WI38 (cell line): Measurements from ENCODE around the gene ULK4.
"Not testable (repeated sequence)": the region's sequence is repeated elsewhere in the genome, so short reads cannot be mapped to it uniquely, and the experiment has no call there.

Experiments used
- H3K4me3 ChIP-seq: 2 replicates; pipeline ENCODE4 v1.5.1; 2011; ENCODE audit warnings: low read depth, mild to moderate bottlenecking, control low read depth, low read length
- TF ChIP-seq, protein P1 (sequence below): IDR thresholded peaks from 2 replicates; pipeline ENCODE4 v1.5.1; 2012; ENCODE audit warnings: low read depth, mild to moderate bottlenecking, control low read depth, low read length

The ULK4 gene

DNA sequence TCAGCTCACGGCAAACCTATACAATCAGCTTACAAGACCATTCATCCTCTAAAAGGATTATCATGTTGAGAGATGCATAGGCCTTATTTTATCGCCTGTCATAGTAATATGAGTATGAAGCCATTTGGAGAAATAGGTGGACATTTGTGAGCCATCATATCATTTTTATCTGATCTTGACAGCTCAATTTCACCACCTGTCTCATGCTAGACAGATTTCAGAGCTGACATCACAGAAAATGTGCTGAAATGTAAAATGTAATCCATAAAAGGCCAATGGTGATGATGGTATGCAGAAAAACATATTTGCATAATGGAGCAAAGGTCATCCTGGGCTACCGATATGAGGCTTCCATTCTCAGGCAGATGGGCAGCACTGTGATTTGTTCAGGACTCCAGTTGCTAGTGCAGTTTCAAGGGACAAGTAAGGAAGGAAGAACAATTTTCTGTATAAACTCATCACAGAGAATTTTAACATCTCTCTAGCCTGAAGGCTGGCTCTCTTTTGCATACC, 221.5 kb downstream of the ULK4 start:
- no peak overlapping the region for H3K4me3 ChIP-seq
- TF ChIP-seq, protein P1, sequence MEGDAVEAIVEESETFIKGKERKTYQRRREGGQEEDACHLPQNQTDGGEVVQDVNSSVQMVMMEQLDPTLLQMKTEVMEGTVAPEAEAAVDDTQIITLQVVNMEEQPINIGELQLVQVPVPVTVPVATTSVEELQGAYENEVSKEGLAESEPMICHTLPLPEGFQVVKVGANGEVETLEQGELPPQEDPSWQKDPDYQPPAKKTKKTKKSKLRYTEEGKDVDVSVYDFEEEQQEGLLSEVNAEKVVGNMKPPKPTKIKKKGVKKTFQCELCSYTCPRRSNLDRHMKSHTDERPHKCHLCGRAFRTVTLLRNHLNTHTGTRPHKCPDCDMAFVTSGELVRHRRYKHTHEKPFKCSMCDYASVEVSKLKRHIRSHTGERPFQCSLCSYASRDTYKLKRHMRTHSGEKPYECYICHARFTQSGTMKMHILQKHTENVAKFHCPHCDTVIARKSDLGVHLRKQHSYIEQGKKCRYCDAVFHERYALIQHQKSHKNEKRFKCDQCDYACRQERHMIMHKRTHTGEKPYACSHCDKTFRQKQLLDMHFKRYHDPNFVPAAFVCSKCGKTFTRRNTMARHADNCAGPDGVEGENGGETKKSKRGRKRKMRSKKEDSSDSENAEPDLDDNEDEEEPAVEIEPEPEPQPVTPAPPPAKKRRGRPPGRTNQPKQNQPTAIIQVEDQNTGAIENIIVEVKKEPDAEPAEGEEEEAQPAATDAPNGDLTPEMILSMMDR: no peak

GRCh38 chr3:41726891-41727290, 235.0 kb downstream of the ULK4 start:
- TF ChIP-seq, protein P1: no peak
- H3K4me3 ChIP-seq: no peak overlapping the region

DNA sequence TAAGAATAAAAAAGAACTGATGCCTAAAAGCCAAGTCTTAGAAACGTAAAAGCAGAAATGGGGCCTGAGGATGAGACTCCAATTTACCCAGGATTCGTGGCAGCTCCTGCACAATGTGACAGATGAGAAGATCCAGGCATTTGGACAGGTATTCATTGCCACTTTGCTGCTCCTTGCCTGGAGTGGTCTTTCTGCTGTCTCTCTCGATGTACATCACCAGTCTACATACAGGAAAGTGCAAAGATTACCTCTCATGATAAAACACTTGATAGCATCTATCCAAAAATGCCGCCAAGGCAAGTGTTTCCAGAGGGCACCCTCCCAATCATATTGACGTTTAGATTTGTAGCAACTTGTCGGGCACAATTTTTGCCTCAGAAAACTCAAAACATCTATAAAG, 244.3 kb downstream of the ULK4 start:
- H3K4me3 ChIP-seq: no peak overlapping the region
- TF ChIP-seq, protein P1: no peak

DNA sequence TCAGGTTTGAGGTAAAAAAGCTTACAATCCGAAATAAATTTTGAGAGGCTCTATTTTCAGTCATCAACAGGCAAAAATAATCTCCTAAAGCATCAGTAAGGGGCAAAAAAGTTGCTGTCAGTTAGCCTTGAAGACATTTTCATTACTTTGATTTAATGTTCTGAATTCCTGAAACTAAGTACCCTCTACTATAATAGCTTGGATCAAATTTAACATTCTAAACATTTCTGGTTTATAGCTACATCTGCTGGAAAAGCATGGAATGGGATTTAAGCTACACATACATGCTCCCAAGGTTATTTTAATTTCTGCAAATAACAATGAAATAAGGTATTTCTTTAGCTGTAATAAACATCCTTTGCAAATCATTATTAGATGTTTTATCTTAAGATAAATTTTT, 245.4 kb downstream of the ULK4 start:
- H3K4me3 ChIP-seq: no peak overlapping the region
- TF ChIP-seq, protein P1: no peak

- no peak overlapping the region for H3K4me3 ChIP-seq
- TF ChIP-seq, protein P1: no peak
Measured at GRCh38 chr3:41715376-41715775, 246.5 kb downstream of the ULK4 start.

GRCh38 chr3:41711651-41712050, 250.3 kb downstream of the ULK4 start:
- TF ChIP-seq, protein P1: no peak
- H3K4me3 ChIP-seq: no peak overlapping the region

DNA sequence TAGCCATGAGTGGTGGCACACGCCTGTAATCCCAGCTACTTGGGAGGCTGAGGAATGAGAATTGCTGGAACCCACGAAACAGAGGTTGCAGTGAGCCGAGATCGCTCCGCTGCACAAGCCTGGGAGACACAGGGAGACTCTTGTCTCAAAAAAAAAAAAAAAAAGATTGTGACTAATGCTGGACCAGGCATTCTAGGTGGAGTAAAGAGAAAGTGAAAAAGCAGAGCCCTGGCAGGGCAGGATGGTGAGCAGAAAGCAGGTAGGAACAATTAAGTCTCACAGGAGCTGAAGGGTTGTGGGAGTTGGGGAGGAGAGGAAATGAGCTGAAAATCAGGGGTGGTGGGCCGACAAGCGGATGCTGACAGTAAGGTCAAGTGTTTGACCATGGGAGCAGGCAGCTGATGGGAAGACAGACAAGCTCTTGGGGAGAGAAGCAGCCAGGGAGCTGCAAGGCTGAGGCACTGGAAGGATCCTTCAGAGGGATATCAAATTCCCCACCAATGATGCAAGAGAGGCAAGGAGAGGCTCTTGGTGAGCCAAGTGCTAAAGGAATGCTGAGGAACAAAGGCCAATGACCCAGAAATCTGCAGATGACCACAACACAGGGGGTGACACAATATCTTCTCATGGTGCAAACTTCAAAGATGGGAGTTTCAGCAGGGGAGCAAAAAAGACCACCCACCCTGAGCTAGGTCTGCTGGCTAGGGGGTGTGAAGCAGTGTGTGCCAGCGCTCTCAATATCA, 251.1 kb downstream of the ULK4 start:
- H3K4me3 ChIP-seq: 0 out of 2 replicates have a peak overlapping the region, but pooled peaks have one; percentile 22
- TF ChIP-seq, protein P1: no peak

DNA sequence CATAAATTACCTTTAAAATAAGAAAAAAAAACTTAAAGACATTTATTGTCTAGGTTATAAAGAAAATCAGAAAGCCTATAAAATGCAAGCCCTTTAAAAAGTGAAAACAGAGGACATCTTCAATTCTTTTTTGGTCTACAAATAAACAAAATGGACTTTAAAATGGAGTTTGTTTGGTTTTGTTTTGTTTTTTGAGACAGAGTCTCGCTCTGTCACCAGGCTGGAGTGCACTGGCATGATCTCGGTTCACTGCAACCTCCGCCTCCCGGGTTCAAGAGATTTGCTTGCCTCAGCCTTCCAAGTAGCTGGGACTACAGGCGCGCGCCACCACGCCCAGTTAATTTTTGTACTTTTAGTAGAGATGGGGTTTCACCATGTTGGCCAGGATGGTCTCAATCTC, 252.7 kb downstream of the ULK4 start:
- H3K4me3 ChIP-seq: not testable (repeated sequence)
